GM19025 (cell line): ENCODE data around the gene CDC20.
"Not testable (repeated sequence)": the region's sequence is repeated elsewhere in the genome, so short reads cannot be mapped to it uniquely, and the experiment has no call there.

Experiments used
- ATAC-seq: cut with Tn5 transposase; IDR thresholded peaks from one replicate; pipeline ENCODE4 v1.9.1; 2021; ENCODE audit warnings: mild to moderate bottlenecking, low read depth, moderate library complexity; ENCODE audit not compliant: unreplicated experiment

Gene CDC20

DNA sequence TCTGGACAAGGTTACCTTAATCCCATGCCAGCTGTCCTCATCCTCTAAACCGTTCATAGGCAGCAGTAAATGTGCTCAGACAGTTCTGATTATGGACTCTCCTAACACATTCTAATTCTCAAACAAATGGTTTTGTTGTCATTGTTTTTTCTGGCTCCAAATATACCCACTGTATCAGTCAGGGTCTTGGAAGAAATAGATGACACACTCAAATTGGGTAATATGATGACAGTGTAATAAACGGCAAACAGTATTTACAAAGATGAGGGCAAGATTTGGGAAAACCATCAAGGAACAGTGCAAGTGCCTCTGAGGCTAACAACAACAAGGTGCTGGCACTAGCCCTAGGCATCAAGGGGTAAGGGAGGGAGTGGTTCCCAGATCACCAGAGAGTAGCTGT is 4.3 kb upstream of the CDC20 start:
- ATAC-seq = no peak

DNA sequence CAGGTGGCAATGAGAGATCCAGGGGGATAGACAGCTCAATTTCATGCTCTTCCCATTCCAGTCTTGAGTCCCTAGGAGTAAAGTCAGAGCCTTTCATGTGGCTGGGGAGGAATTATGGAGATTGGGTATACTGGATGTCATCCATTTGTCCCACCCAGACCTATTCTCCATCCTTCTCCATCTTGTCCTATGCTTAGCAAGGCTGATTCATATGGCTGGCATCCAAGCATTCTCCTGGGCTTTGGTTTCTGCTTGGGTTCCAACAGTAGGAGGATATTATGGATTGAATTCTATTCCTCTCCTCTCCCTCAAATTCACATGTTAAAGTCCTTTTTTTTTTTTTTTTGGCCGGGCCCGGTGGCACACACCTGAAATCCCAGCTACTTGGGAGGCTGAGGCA is 3.8 kb upstream of the CDC20 start:
- ATAC-seq = no peak

DNA sequence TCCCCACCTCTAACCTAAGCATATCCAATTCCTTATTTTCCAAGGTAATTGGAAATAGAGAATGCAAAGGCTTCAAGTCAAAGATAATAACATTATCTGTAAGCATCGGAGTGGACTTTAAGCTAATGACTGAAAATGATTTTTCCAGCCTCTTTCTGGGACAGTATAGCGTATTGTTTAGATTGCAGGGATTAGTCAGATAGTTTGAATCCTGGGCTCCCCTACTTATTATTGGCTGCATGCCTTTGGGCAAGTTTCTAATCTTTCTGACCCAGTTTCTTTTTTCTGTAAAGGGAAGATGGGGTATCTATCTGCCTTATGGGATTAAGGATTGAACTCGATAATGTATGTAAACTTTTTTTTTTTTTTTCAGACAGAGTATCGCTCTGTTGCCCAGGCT is 1.5 kb upstream of the CDC20 start:
- no peak for ATAC-seq

DNA sequence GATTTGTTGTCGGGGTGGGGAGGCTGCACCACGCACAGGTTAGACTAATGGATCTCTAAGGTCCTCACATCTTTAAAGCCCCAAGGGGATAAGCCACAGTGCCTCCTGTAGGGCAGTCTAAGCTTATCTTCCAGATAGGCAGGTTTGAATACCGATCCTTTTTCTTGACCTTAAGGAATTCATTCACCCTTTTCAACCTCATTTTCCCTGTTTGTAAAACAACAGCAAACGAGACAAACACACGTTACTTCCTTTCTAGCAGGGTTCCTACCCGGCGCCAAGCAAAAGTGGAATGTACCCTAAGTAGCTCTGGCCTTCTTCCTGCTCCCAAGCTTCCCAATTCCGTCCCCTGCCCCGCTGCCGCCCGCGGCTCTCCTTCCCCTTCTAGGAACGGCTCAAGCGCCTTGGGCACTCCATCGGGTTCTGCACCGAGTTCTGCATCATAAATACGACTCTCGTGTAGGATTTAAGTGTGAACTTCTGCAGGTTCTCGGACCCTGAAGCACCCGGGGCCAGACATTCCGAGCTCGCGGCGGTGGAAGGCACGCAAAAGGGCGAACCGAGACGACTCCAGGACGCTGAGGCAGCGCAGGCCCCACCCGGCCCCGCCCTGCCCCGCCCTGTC is 548 bp upstream of the CDC20 start:
- ATAC-seq = peak; percentile 3

DNA sequence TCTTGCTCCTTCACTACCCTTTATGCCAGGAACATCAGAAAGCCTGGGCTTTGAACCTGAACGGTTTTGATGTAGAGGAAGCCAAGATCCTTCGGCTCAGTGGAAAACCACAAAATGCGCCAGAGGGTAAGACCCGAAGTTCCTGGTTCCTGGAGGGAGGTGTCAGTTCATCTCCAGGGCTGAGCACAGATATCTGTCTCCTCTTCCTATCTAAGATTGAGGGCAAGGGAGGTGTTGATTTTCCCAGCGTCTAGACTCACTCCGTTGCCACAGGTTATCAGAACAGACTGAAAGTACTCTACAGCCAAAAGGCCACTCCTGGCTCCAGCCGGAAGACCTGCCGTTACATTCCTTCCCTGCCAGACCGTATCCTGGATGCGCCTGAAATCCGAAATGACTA is 915 bp downstream of the CDC20 start:
- no peak for ATAC-seq

DNA sequence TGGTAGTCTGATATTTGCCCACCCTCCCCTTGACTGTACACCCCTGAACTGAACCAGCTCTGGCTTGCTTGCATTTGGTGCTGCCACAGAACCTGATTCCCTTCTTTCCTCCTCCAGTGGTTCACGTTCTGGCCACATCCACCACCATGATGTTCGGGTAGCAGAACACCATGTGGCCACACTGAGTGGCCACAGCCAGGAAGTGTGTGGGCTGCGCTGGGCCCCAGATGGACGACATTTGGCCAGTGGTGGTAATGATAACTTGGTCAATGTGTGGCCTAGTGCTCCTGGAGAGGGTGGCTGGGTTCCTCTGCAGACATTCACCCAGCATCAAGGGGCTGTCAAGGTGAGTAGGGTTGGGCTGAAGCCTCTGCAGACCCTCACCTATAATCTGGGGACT is 1.8 kb downstream of the CDC20 start:
- ATAC-seq = no peak

DNA sequence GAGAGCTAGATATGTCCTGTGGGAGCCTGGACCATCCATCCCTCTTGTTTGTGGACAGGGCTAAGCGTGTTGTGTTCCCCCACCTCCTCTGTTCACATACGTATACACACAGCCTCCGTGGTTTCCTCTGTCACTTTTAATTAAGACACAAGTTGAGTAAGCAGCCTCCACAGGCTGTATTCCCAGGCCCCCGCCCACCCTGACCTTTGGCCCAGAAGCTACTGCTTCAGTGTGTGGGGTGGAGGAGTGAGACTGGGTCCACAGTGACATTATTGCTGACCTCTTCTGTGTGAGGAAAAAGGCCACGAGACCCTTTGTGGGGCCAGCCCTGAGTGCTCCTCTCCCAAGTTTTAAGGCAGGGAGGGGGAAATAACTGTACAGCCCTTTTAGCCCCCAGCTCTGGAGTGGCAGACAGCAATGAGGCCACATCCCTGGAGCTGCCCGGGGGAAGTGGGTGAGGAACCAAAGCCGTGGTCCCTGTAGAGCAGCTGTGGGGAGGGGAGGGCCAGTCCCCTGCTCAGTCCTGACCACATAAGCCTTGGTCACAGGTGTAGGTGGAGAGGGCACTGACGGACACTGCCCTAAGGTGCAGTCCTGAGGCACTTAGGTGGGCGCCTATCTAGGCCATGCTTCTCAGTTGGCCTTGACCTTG is 4.6 kb downstream of the CDC20 start:
- ATAC-seq = no peak

DNA sequence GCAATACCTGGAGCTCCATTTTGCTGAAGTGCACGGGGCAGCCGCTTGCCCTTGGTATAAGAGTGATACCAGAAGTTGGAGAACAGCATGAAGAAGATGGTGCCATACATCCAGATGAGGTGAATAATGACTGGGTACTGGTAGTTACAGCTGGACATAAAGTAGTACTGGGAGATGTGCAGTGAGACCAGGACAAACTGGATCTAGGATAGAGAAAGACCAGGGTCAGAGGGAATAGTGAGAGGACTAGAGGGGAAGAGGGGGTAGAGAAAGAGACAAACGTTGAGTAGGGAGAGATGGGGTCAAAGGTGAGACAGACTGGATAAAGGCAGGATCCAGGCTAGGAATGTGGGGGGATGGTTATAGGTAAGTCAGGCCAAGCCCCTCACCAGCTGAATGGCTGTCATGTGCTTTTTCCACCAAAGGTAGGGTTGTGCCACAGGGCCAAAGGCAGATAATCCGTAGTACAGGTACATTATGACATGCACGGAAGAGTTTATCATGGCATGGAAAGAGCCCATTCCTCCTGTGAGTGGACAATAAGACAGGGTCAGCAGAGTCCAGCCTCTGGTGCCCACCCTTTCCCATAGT is 5.2 kb downstream of the CDC20 start:
- ATAC-seq = no peak

DNA sequence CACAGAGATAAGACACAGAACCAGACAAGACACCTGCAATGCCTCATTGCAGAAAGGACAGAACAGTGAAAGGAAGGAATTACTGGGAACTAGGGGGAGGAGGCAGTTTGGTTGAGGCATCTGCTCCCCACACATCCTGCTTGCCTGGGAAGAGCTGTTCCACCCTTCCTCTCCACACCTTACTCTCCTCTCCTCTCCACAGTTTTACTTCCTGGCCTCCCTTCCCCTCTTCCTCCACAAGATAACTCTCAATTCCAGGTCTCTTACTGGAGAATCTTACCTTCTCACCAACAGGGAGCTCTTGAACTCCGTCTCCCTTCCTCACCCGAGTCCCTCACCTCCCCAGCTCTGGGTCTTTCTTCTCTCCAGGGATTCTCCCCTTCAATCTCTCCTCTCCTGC is 6.9 kb downstream of the CDC20 start:
- ATAC-seq = no peak

DNA sequence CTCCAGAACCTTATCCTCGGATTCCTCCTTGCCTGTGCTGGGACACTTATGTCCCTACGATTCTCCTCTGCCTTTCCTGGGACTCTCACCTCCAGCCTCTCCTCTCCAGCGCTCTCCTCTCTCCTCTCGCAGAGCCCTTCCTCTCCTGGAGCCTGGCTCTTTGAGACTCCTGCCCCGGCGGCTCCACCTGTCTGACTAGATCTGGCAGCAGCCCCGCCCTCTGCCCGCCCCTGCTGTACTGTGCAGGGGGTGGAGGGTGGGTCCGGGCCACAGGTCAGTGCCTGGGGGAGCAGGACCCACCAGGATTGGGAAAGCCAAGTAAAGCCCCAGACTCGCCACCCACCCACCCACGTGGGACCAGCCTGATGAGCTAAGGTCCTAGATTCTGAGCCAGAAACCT is 7.4 kb downstream of the CDC20 start:
- no peak for ATAC-seq

DNA sequence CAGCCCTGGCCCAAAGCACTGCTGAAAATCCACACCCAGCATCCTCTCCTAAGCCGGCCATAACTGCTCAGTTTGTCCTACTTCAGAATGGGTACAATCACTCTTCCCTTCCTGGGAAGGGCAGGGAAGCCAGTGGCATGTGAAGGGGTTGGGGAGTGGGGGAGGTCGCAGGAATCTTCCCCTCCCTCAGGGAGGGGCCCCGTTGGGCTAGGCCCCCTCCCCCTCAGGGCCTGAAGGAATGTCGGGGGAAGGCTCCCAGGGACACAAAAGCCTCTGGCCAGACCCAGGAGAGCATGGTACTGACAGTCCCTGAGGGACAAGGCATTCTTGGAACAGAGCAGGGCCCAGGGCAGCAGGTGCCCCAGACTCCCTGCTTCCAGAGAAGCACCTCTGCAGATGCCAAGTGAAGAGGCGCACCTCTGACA is 7.8 kb downstream of the CDC20 start:
- ATAC-seq = no peak

DNA sequence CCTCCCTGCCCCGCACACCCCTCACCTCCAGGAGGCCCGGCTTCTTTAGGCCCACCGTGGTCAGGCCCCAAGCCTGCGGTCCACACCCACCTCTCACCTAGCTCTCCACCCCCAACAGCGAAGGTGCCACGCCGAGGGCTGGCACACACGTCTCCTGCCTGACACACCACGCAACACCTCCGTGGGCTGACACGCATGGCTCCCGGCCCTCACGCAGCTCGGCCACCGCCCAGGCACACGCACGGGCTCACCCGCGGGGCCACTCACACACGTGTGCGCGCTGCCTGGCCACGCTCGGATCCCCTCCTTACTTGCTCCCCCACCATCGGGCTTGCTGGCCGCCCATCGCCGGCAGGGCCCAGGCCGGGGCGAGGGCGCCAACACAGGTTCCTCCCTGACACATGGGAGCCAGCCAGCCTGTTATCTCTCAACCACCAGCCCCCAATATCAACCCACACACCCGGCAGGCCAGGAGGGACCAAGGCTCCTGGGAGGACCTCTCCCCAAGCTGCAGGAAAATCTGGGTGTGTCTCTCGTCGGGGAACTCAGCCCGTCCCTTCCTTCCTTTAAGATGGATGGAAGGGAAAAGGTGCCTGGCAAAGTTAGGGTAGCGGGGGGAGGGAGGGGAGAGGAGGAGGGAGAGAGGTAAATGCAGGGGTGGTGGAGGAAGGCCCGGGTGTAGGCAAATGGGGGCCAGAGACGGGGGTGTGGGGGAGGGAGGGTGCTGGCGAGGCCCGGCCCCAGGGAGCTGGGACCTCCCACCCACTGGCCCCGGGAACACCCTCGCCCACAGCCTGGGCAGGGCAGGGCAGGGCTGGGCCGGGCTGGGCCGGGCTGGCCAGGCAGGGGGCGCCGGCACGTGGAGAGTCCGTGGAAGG is 8.5 kb downstream of the CDC20 start:
- ATAC-seq = peak; percentile 46

DNA sequence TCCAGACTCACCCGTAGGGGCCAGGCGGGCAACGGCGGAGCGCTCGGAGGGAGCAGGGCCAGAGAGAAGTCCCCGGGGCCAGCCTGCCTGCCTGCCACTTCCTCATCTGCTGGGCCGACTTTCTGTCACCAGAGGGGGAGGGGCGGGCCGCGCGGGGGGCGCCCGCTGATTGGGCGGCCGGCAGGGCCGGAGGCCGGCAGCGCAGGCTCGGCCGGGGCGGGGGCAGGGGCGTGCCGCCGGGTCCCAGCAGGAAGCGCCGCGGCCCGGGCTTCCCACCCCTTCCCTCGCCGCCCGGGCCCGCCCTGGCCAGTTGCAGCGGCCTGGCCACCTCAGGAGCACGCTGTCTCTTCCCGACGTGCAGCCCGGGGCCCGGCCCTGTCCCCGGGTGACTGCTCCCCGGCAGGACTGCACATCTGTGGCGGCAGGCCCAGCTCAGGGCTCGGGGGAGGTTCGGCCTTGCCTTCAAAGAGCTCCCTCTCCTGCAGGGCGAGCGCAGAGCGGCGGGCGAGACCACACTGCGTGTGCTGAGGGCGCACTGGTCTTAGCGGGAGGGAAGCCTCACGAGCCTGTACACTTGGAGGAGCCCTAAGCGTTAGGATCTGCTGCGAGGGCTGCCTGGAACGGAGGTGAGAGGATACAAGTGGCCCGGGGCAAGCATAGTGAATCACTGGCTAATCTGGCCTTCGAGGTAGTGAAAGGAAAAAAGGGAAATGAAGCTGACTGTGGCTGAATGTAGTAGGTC is 9.3 kb downstream of the CDC20 start, which contains the start of gene ELOVL1:
TSS of gene ELOVL1 (minus strand) at position 108 of the 742 bp plus-strand sequence. CDS start 2,402 bp downstream, outside the sequence.
- ATAC-seq = peak; percentile 78

DNA sequence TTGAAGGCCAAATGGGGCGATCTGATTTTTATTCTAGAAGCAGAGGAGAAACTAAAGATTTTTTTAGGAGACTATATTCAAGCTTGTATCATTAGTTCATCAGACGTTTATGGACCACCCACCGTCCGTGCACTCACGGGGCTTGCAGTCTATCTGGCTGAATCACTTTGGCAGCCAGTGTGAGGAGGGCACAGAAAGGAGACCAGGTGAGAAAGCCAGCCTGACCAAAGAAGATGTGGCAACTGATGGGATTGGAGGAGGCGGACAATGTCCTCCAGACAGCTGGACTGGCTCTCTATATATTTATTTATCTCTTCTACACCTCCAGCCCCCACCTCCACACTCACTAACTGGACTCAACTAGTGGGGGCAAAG is 9.9 kb downstream of the CDC20 start:
- no peak for ATAC-seq

DNA sequence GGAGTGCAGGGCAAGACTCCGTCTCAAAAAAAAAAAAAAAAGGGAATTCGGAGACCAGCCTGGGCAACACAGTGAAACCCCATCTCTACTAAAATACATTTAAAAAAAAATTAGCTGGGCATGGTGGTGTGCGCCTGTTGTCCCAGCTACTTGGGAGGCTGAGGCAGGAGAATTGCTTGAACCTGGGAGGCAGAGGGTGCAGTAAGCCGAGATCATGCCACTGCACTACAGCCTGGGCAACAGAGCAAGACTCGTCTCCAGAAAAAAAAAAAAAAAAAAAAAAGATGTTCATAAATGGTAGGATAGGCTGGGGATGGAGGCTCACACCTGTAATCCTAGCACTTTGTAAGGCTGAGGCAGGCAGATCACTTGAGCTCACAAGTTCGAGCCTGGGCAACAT is 11.0 kb downstream of the CDC20 start:
- not testable (repeated sequence) for ATAC-seq

DNA sequence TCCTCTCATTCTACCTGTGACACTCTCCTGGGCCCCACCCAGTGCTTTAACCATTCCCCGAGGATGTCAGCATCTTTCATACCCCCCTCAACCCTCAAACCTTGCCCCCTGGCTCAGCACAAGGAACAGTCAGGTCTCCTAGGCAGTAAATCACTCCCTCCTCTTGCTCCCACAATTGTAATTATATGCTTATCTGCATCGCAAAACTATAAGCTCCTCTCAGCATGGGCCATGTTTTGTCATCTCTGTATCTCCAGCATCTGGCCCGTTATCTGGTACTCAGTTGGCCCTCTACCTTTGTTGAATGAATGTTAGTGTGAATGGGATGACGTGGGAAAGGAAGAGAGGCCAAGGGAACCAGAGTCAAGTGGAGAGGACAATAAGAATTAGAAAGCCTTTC is 11.8 kb downstream of the CDC20 start:
- no peak for ATAC-seq

DNA sequence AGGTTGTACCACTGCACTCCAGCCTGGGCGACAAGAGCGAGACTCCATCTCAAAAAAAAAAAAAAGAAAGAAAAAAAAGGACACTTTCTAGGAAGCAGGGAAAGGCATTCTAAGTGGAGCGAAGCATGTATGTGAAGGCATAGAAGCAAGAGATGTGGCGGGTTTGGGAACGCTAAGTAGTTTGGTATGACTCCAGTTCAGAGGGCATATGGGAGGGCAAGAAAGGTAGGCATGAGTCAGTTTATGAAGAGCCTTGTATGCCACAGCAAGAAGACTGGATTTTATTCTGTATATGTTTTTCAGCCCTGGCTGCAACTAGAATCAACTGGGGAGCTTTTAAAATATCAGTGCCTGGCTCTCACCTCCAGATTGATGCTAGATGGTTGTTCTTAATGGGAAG is 13.4 kb downstream of the CDC20 start:
- no peak for ATAC-seq

DNA sequence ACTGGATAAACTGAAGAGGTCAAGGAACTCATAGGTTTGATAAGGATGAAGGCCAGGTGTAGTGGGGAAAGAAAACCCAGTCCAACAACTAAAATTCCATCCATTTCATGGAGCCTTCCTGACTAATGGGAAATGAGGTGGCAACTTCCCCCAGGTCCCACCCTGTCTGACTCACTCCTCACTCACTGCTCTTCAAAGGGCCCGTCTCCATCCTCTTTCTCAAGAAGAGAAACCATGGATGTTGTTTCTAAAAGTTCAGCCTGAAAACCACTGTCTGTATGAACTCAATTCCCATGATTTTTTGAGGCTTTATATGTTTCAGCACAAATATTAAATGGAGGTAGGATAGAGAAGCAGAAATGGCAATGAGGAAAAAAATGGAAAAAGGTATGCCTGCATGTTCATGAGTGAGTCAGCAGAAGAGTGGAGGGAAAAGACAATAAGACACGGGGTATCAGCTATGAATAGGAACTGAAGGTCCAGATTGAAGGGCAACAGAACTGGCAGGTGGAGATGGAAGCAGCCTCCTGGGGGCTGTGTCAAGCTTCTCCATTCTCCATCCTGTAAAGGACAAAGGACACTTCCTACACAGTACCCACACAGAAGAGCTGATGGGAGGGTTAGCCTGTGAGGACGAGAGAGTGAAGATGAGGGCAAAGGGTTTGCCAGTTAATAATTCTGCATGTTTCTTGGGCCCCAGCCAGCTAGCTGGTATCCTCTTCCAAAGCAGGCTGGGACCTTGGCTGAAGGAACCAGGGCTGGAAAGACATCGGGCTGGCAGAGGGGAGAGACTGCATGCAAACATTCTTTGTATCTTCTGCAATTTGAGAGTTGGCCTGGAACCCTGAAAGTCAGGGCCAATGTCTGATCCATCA is 14.5 kb downstream of the CDC20 start:
- ATAC-seq = no peak

DNA sequence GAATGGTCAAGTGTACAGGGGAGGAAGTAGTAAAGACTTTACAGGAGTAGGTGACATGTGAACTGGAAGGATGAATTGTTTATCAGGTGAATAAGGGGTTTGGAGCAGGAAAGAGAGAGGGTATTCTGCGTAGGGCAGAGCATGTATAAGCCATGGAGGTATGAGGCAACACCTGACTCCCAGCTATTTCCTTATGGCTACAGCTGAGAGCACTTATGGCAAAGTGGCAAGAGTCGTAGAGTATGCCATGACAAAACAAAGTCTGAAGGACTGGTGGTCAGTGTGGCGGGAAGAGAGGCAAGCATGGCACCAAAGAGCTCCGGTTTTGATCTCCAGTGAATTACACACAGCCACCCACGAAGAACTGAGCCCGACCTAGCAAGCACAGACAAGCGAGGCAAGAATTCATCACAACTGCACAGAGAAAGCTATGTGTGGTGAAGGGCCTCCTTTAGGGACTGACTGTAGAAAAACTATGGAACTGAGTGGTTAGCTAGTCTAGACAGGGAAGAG is 18.0 kb downstream of the CDC20 start:
- no peak for ATAC-seq
